MV-4-11 (cell line): ENCODE measurements around the gene HSPB6.

Experiments used
- DNase-seq: peaks from one replicate; lab custom pipeline; 2025; lab: John Stamatoyannopoulos, UW

The HSPB6 gene

GRCh38 chr19:35764432-35765315 is 7.8 kb upstream of the HSPB6 start:
- no peak for DNase-seq

DNA sequence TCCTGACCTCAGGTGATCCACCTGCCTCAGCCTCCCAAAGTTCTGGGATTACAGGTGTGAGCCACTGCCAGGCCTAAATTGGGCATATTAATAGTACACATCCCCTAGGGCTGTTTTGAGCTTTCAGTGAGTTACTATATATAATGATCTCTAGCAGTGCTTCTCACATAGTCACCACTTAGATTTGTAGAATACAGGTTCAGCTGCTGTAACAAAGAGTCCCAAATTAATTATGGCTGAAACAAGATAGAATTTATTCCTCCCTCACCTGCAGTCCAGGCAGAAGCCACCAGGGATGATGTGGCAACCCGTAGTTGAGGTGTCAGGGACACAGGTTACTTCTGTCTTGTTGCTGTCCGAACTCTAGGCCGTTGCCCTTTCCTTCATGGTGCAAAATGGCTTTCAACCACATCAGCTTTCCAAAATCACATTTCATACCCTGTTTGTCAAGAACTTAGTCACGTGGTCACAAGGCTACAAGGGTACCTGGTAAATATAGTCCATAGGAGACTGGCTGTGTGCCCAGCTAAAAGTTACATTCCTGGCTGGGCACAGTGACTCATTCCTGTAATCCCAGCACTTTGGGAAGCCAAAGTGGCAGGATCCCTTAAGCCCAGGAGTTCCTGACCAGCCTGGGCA is 4.0 kb upstream of the HSPB6 start:
- no peak for DNase-seq

- DNase-seq, result no peak
Observed at GRCh38 chr19:35759697-35760096, 2.9 kb upstream of the HSPB6 start.

DNA sequence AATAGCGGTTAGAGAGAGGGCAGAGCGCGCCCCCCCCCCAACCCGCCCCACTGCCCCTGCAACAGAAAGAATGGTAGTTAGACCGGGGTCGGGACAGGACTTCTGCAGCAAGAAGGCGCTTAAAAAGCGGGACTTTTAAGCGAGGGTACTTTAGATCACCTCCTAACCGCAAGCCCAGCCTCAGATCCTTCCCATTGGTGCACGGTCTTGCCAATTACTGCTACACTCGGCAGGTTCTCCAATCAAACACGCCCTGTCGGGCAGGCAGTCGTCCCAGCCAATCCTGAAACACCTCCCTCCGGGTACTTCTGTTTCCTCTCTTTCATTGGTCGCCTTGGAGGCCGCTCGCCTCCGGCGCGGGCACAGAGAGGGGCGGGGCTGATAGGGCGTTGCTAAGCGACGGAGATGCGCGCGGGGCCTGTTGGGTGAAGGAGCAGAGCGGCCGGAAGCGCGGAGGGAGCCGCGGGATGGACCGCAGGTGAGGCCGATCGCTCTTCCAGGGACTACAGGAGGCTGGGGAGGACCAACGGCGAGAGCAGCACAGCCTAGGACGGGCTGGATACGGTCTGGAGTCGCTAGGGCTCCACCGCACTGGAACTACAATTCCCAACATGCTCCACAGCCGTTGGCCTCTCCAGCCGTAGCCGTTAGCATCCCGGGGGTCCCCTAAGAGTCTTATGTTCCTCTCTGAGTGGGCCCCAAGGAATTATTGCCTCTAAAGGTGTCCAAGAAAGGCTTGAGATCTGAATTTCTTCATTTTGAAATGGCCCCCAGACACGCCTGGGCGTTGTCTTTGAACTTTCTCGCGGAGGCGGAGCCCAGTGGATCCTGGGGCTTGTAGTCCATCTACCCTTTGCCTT is 1.1 kb upstream of the HSPB6 start, which contains the start of gene PROSER3:
TSS of gene PROSER3 (plus strand) at position 428 of the 860 bp plus-strand sequence. CDS start at position 468, 40 bp downstream.
- DNase-seq, result peak; percentile 100

DNA sequence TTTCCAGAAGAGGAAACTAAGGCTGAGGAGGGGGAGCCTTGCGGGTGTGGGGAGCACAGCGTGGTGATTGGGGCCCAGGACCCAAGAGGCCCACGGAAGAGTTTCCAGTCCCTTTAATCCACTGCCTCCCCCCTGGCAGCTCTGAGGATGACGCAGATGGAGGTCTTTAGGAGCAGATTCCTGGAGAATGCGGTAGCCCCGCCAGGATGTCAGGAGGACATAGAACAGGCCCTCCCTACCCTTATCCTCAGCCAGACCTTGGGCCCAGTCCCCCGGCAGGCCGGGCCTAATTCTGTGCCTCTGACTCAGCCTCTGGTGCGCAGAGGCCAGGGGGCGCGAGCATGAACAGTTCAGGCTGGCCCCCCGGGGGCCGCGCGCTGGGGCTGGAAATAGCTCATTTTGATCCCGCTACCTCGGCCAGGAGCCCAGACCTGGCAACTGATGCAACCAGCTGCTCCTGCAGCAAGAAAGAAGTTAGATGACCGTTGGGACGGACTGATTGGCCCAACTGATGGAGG is 461 bp upstream of the HSPB6 start:
- DNase-seq, result no peak

DNA sequence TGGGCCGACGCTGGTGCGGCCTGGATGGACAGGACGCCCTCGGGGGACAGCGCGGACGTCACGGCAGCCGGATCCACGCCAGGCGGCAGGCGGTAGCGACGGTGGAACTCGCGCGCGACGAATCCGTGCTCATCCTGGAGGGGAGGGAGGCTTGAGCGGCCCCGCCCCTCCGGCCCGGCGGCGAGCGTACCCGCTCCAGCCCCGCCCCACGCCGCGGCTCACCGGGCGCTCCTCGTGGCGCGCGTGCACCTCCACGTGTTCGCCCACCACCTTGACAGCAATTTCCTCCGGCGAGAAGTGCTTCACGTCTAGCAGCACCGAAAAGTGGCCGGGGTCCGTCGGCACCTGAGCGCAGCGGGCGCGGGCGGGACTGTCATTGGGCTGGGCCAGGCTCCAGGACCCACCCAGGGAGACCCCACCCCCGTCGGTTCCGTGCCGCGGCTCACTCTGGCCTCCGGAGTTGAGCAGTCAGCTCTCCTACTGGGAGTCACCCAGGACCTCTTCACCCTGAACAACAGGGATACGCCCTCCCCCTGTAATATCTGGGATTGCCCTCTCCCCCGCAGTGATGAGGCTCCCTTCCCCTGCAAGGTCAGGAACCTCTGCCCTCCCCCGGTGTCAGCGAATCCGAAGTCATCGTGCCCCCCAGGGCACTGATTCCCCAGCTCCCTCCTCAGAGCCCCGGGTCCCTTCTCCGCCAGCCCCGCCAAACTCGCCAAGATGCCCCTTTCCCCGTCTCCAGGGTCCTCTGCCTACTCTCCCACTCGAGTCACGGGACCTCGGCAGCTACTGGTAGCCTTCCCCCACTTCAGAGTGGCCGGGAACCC is 1.1 kb downstream of the HSPB6 start:
- DNase-seq, result no peak

DNA sequence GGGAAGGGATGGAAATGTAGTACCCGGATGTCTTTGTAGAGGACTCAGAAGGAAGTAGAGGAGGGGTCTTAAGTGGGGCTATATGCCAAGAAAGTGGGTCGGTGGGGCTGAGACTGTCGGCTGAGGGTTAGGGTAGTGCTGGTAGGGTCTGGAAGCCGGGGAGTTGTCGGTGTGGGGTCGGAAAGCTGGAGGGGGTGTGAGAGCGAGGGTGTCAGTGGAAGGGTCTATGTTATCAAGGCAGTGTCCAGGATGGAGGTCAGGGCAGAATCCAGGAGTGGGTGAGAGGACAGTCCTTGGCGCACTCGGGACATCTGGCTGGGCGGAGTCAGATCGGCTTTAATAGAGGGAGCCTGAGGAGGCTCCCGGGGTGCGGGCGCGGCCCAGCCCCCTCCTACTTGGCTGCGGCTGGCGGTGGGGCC is 1.7 kb downstream of the HSPB6 start:
- DNase-seq, result no peak

GRCh38 chr19:35754370-35755130 is 2.3 kb downstream of the HSPB6 start:
- no peak for DNase-seq

- DNase-seq, result no peak
Observed at GRCh38 chr19:35753634-35754369, 3.0 kb downstream of the HSPB6 start.

DNA sequence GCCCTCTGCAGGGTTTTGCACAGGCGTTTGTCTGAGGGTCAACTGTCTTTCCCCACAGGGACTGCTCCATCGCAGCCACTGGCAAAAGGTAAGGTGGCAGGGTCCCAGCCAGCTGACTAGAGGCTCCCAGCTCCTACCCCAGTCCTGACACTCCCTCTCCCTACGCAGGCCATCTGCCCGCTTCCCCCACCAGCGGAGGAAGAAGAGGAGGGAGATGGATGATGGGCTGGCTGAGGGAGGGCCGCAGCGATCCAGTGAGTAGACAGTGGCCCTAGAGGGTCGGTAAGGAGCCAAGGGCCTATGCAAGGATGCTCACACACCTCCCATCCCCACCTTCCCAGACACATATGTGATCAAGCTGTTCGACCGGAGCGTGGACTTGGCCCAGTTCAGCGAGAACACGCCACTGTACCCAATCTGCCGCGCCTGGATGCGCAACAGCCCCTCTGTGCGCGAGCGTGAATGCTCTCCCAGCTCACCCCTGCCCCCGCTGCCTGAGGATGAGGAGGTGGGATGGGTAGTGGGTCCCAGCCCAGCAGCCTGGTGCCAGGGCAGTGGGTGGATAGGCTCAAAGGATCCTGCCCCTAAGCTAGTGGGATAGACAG is 4.0 kb downstream of the HSPB6 start:
- no peak for DNase-seq

DNA sequence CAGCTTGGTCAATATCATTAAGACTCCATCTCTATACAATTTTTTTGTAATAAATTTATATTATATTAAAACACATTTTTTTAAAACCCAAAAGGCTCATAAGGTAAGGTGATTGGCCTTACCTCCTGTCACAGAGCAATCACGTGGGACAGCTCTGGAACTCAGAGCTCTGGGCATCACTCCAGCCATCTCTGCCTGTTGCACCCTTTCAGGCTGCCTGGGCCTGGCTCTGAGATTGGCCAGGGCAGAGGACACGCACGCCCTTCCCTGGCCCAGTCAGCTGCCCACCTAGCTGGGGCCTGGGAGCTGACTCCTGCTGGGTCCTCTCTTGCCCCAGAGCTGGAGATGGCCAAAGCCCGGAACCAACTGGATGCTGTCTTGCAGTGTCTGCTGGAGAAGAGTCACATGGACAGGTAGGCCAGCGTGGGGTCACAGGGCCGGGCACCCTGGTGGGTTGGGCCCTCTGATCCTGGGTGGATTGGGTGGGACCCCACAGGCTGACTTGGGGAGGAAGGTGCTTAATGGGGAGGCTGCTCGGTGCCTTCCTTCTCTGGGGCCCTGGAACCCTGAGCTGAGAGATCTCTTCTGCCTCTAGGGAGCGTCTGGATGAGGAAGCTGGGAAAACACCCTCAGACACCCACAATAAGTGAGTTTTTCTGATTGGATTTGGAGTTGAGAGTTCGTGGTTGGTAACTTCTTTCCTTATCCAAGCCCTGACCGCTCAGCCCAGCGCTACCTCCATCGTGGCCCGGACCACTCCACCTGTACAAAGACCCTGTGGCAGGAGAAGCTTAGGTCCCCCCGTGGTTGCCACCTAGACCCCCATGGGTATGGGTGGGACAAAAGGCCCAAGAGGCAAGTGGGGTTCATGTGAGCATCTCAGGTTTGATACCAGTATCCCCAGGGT is 4.7 kb downstream of the HSPB6 start:
- DNase-seq, result no peak

GRCh38 chr19:35750167-35750566 is 6.7 kb downstream of the HSPB6 start:
- no peak for DNase-seq

DNA sequence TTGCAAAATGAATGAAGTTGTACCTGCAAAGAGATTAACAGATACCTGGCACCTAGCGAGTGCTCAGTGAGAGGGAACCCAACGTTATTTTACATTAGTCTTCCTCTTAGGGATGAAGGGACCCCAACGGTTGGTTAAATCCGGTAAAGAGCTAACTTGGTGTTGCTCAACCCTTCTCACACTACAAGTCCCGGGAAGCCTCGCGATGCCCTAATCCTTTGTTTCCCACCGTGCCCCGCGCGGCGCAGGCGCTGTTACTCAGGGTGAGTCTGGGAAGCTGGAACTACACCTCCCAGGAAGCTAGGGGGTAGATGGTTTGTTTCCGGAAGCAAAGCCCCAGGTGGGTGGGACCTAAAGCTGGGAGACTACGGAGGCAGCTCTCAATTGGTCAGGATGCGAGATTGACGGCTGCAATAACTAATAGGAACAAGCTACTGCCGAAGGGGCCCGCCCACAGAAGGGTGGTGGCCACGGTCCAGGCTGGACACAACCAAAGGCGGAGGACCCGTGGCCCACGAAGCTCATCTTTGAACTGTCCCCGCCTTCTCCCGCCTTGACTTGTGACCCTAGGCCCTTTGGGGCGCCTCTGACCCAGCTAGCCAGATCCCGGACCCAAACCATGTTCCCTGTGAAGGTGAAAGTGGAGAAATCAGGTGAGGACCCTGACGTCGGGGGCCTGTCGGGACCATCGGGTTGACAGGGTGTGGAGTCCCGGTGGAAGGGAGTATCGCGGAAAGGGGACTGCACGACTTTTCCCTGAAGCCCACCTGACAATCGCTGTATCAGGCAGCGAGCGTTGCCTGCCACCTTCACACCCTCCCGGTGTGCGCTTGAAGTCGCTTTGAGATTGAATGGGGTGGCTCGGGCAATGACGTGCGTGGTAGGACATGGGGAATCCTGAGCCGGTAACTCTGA is 8.5 kb downstream of the HSPB6 start, which contains the start of gene LIN37:
TSS of gene LIN37 (plus strand) at position 471 of the 915 bp plus-strand sequence. CDS start at position 620, 149 bp downstream.
- DNase-seq, result peak; percentile 100

- no peak for DNase-seq
Observed at GRCh38 chr19:35746531-35746930, 10.3 kb downstream of the HSPB6 start.

- DNase-seq, result no peak
Observed at GRCh38 chr19:35746087-35746462, 10.8 kb downstream of the HSPB6 start.

DNA sequence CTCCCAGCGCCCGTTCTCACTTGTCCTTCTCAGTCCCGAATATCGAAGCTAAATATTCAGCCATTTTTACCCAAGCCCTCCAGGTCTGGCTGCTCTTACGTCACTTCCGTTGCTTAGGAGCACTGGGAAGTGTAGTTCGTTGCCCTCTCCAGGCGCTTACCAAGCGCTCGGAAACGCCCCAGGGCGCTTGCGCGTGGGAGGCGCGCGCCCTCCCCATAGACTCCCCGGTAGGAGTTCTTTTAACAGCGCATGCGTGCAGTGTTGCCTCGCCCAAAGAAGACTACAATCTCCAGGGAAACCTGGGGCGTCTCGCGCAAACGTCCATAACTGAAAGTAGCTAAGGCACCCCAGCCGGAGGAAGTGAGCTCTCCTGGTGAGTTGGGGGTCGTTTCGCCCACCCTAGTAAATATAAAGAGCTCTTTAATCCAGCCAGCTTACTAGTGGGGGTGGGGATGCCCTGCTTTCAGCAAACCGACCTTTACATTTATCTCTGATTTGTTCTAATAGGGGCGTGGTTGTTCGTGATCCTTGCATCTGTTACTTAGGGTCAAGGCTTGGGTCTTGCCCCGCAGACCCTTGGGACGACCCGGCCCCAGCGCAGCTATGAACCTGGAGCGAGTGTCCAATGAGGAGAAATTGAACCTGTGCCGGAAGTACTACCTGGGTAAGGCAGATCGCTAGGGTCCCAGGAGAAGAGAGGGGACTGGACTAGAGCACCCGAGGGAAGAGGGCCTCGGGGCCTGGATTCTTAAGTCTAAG is 11.3 kb downstream of the HSPB6 start, which contains the start of the genes PSENEN and U2AF1L4:
TSS of gene PSENEN (plus strand) at position 324 of the 759 bp plus-strand sequence. CDS start at position 604, 280 bp downstream.
TSS of gene U2AF1L4 (minus strand) at position 91 of the 759 bp plus-strand sequence. CDS start at position 64, 27 bp downstream.
- peak; percentile 100 for DNase-seq
